Peyer's patch (tissue), 4 donors: Measurements from ENCODE around the gene DPM1.

Source experiments
- CTCF ChIP-seq, 6 experiments: fragments of 450-650 bp in 4 of 6; fragments of 200-600 bp in 2 of 6; sonication (generic) in 1 of 6; IDR thresholded peaks; one replicate each; pipeline ENCODE4 v1.5.1; 2017 to 2019; ENCODE audit warnings: antibody characterized with exemption in 6 of 6, mild to moderate bottlenecking in 3 of 6, moderate library complexity in 1 of 6
- POLR2A ChIP-seq, 2 donors: fragments of 450-650 bp; IDR thresholded peaks; one replicate each; pipeline ENCODE4 v1.5.1; 2017; ENCODE audit warnings: antibody characterized with exemption in 2 of 2, mild to moderate bottlenecking in 2 of 2, moderate library complexity in 2 of 2

GRCh38 chr20:50992336-50992732 lies 34.0 kb upstream of the DPM1 start:
- TF ChIP-seq CTCF (IDR thresholded peaks at IDR 0.05): no peak
- TF ChIP-seq POLR2A (IDR thresholded peaks at IDR 0.05): no peak
